Right cardiac atrium (tissue), 5 donors: ENCODE measurements around the gene SSRP1. TPM values are rescaled to one million over a fixed set of nuclear protein-coding genes. Genes with fewer than 3 reads are reported as not detected.

Source experiments
- ATAC-seq, 2 donors: fragments of 200-7000 bp; cut with Tn5 transposase; one replicate each; pipeline versions ENCODE4 v1.8.0 to v1.9.1; 2020; ENCODE audit warnings: moderate library complexity in 2 of 2, mild to moderate bottlenecking in 1 of 2
- DNase-seq, 3 donors: peaks; one replicate each; pipeline ENCODE4 v3.0.0-alpha.2; 2020
- H3K27ac ChIP-seq: one replicate; pipeline ENCODE4 v1.5.1; 2013; ENCODE audit warnings: mild to moderate bottlenecking, low read length, control low read depth, moderate library complexity
- H3K27me3 ChIP-seq: one replicate; pipeline ENCODE4 v1.6.1; 2013; ENCODE audit not compliant: control insufficient read depth, insufficient read depth
- H3K4me1 ChIP-seq: one replicate; pipeline ENCODE4 v1.6.1; 2013; ENCODE audit warnings: low read length; ENCODE audit not compliant: control insufficient read depth, insufficient read depth
- H3K4me3 ChIP-seq: one replicate; pipeline ENCODE4 v1.5.1; 2013; ENCODE audit warnings: low read length, control low read depth
- H3K9me3 ChIP-seq: one replicate; pipeline ENCODE4 v1.6.1; 2013; ENCODE audit warnings: low read length; ENCODE audit not compliant: control insufficient read depth
- WGBS: extraction: QIAGEN DNeasy Blood & Tissue Kit; methylation state at CpG from one replicate; pipeline ENCODE4 v1.1.7; 2013; 5-methylcytosine and 5-hydroxymethylcytosine counted together
- intact Hi-C, 4 donors: fragments of 100-400 bp; cut with DNase I; formaldehyde crosslinking; loops; one replicate each; pipeline versions ENCODE4 v1.11.0 to v1.14.0; 2022 to 2023
- polyA plus RNA-seq: library from polyadenylated mRNA; stranded (reverse); fragments of 200-250 nt; gene quantifications from one replicate; pipeline ENCODE4 v1.2.3, GENCODE V29; 2013
- total RNA-seq, 4 donors: library from RNA; stranded (reverse); fragmentation: NEBNext Ultra II Directional; extraction: Animal tissue kit (Norgen Biotek cat#: 25700); gene quantifications; one replicate each; pipeline ENCODE4 v1.2.1, GENCODE V29; 2021
- donor health status: healthy with polysubstance abuse.
- donor health status: DM: no; HTN: yes; CAD: no.
- donor health status: DM: no; HTN: no; CAD: no.
- donor health status: DM: no; HTN: yes; CAD: no; lungs with severe emphysema.
- donor health status: DM: yes; HTN: yes; CAD: no.

SSRP1 gene
- total and polyA plus RNA-seq, 5 donors: 35.0 to 46.6 (median 43.3) TPM

GRCh38 chr11:57307666-57308270 is 27.9 kb downstream of the SSRP1 start:
- ATAC-seq (no peak), DNase-seq (peak in 1 of 3 donors; percentile 40)
- Histone ChIP-seq H3K27me3 (no peaks in the 10 kb centered on the region), H3K4me1 (peaks cover 20% of the 10 kb centered on the region), H3K27ac (no peak overlapping the region), H3K4me3 (no peak overlapping the region), H3K9me3 (no peaks in the 10 kb centered on the region)
- WGBS: 81% methylated on average over 7 of the region's 7 CpGs
- intact Hi-C loops: no loop called here

GRCh38 chr11:57306940-57307565 is 28.6 kb downstream of the SSRP1 start:
- Histone ChIP-seq H3K27me3 (no peaks in the 10 kb centered on the region), H3K9me3 (no peaks in the 10 kb centered on the region), H3K27ac (no peak overlapping the region), H3K4me1 (peaks cover 19% of the 10 kb centered on the region), H3K4me3 (no peak overlapping the region)
- ATAC-seq (no peak), DNase-seq (peak in 1 of 3 donors; percentile 37)
- intact Hi-C loops: no loop called here
- WGBS: 66% methylated on average over 9 of the region's 9 CpGs

GRCh38 chr11:57306161-57306876 is 29.4 kb downstream of the SSRP1 start:
- H3K9me3 ChIP-seq: no peaks in the 10 kb centered on the region
- DNase-seq (peak in 1 of 3 donors; percentile 28), ATAC-seq (no peak)
- H3K4me3 ChIP-seq: no peak overlapping the region
- intact Hi-C loops: no loop called here
- peaks cover 16% of the 10 kb centered on the region for H3K4me1 ChIP-seq
- no peaks in the 10 kb centered on the region for H3K27me3 ChIP-seq
- no peak overlapping the region for H3K27ac ChIP-seq
- WGBS: 83% methylated on average over 15 of the region's 15 CpGs

GRCh38 chr11:57305523-57305922 is 30.2 kb downstream of the SSRP1 start:
- no peak overlapping the region for H3K27ac ChIP-seq
- no peaks in the 10 kb centered on the region for H3K9me3 ChIP-seq
- no peaks in the 10 kb centered on the region for H3K27me3 ChIP-seq
- peaks cover 13% of the 10 kb centered on the region for H3K4me1 ChIP-seq
- peak in 2 of 3 donors; percentile 21 to 36 for DNase-seq
- no peak overlapping the region for H3K4me3 ChIP-seq
- ATAC-seq: no peak
- intact Hi-C loops: no loop called here
- 91% methylated on average over 8 of the region's 8 CpGs for WGBS

GRCh38 chr11:57303990-57304579 is 31.6 kb downstream of the SSRP1 start:
- intact Hi-C loops: no loop called here
- DNase-seq (peak; percentile 70 to 79 (median 75)), ATAC-seq (peak in 1 of 2 donors; percentile 42)
- peaks cover 5% of the 10 kb centered on the region for H3K9me3 ChIP-seq
- H3K4me1 ChIP-seq: peaks cover 5% of the 10 kb centered on the region
- H3K27me3 ChIP-seq: no peaks in the 10 kb centered on the region
- WGBS: 80% methylated on average over 8 of the region's 8 CpGs
- H3K4me3 ChIP-seq: no peak overlapping the region
- no peak overlapping the region for H3K27ac ChIP-seq

GRCh38 chr11:57303280-57303989 is 32.3 kb downstream of the SSRP1 start:
- DNase-seq (peak in 2 of 3 donors; percentile 31 to 39), ATAC-seq (no peak)
- 88% methylated on average over 17 of the region's 17 CpGs for WGBS
- H3K9me3 ChIP-seq: peaks cover 5% of the 10 kb centered on the region
- no peak overlapping the region for H3K4me3 ChIP-seq
- H3K27ac ChIP-seq: no peak overlapping the region
- peaks cover 5% of the 10 kb centered on the region for H3K4me1 ChIP-seq
- intact Hi-C loops: no loop called here
- no peaks in the 10 kb centered on the region for H3K27me3 ChIP-seq

GRCh38 chr11:57302489-57302888 is 33.2 kb downstream of the SSRP1 start:
- Histone ChIP-seq H3K4me3 (no peak overlapping the region), H3K9me3 (peaks cover 5% of the 10 kb centered on the region), H3K4me1 (peaks cover 3% of the 10 kb centered on the region), H3K27me3 (no peaks in the 10 kb centered on the region), H3K27ac (no peak overlapping the region)
- WGBS: 95% methylated on average over 15 of the region's 15 CpGs
- DNase-seq (peak in 2 of 3 donors; percentile 28 to 53), ATAC-seq (no peak)
- intact Hi-C loops: no loop called here

GRCh38 chr11:57301711-57302423 is 33.8 kb downstream of the SSRP1 start:
- ATAC-seq: no peak
- H3K4me1 ChIP-seq: peaks cover 3% of the 10 kb centered on the region
- no peak overlapping the region for H3K4me3 ChIP-seq
- DNase-seq: peak in 2 of 3 donors; percentile 20 to 40
- intact Hi-C loops: no loop called here
- H3K27me3 ChIP-seq: no peaks in the 10 kb centered on the region
- WGBS: 97% methylated on average over 27 of the region's 27 CpGs
- H3K27ac ChIP-seq: no peak overlapping the region
- peaks cover 5% of the 10 kb centered on the region for H3K9me3 ChIP-seq

- DNase-seq (peak in 1 of 3 donors; percentile 35), ATAC-seq (no peak)
- Histone ChIP-seq H3K9me3 (peaks cover 5% of the 10 kb centered on the region), H3K27ac (no peak overlapping the region), H3K4me3 (no peak overlapping the region), H3K27me3 (no peaks in the 10 kb centered on the region), H3K4me1 (peaks cover 3% of the 10 kb centered on the region)
- WGBS: 98% methylated on average over 10 of the region's 10 CpGs
- intact Hi-C loops: no loop called here
Measured at GRCh38 chr11:57300785-57301184, 34.9 kb downstream of the SSRP1 start.

- H3K4me1 ChIP-seq: peaks cover 3% of the 10 kb centered on the region
- peaks cover 5% of the 10 kb centered on the region for H3K9me3 ChIP-seq
- WGBS: 99% methylated on average over 5 of the region's 5 CpGs
- H3K27me3 ChIP-seq: no peaks in the 10 kb centered on the region
- intact Hi-C loops: no loop called here
- no peak overlapping the region for H3K27ac ChIP-seq
- H3K4me3 ChIP-seq: no peak overlapping the region
- no peak for ATAC-seq
- no peak for DNase-seq
Measured at GRCh38 chr11:57299150-57299737, 36.4 kb downstream of the SSRP1 start.
